Naive B cell (primary cell): Measurements from ENCODE around the gene EPHA4. TPM values are rescaled to one million over a fixed set of nuclear protein-coding genes. Genes with fewer than 3 reads are reported as not detected.

ENCODE experiments used
- ATAC-seq, 2 donors: fragments of 150-1000 bp; cut with Tn5 transposase; 2 replicates each; pipeline ENCODE4 v1.10.0; 2021; ENCODE audit warnings: low read depth in 2 of 2, mild to moderate bottlenecking in 2 of 2, moderate library complexity in 2 of 2
- DNase-seq: peaks from one replicate; pipeline ENCODE4 v3.0.0; 2022
- H3K27ac Mint-ChIP-seq, 6 donors: one replicate each; pipeline ENCODE4 v1.8.0; 2020 to 2022; ENCODE audit warnings: mild to moderate bottlenecking in 6 of 6, mixed read lengths in 6 of 6, moderate library complexity in 5 of 6, inconsistent platforms in 2 of 6
- H3K27me3 Mint-ChIP-seq, 3 donors: one replicate each; pipeline ENCODE4 v1.8.0; 2021 to 2022; ENCODE audit warnings: mixed read lengths in 3 of 3, mild to moderate bottlenecking in 1 of 3
- H3K36me3 Mint-ChIP-seq, 2 donors: one replicate each; pipeline ENCODE4 v1.8.0; 2020 to 2022; ENCODE audit warnings: mixed read lengths in 2 of 2, inconsistent platforms in 1 of 2, mild to moderate bottlenecking in 1 of 2
- H3K4me1 Mint-ChIP-seq, 3 donors: one replicate each; pipeline ENCODE4 v1.8.0; 2020 to 2022; ENCODE audit warnings: mixed read lengths in 3 of 3, inconsistent platforms in 1 of 3, mild to moderate bottlenecking in 1 of 3, moderate library complexity in 1 of 3
- H3K4me3 Mint-ChIP-seq, 8 donors: one replicate each; pipeline ENCODE4 v1.8.0; 2020 to 2022; ENCODE audit warnings: mild to moderate bottlenecking in 8 of 8, mixed read lengths in 8 of 8, moderate library complexity in 8 of 8, inconsistent platforms in 2 of 8
- H3K9me3 Mint-ChIP-seq, 7 donors: one replicate each; pipeline ENCODE4 v1.8.0; 2020 to 2022; ENCODE audit warnings: mixed read lengths in 7 of 7, mild to moderate bottlenecking in 5 of 7, inconsistent platforms in 2 of 7, moderate library complexity in 1 of 7
- polyA plus RNA-seq, 6 donors: library from polyadenylated mRNA; unstranded; fragments of 300-500 nt; fragmentation: Illumina TruSeq; gene quantifications; one replicate each; pipeline ENCODE4 v1.2.3, GENCODE V29; 2021; ENCODE audit warnings: low read depth in 6 of 6

EPHA4 gene
- polyA plus RNA-seq, 6 donors from 2014 or later: 0.84 to 14.3 (median 5.4) TPM

- ATAC-seq (no peak), DNase-seq (no peak)
- H3K27ac Mint-ChIP-seq: no peak overlapping the region
- peaks cover 34 to 56% (median 46%) of the 10 kb centered on the region in 3 donors for H3K4me1 Mint-ChIP-seq
- H3K4me3 Mint-ChIP-seq: peak overlapping the region in 6 of 8 donors; percentile 15 to 89 (median 81)
- peaks cover 0 to 13% (median 0%) of the 10 kb centered on the region in 3 donors for H3K27me3 Mint-ChIP-seq
- H3K36me3 Mint-ChIP-seq: no peaks in the 10 kb centered on the region
- peaks cover 0 to 3% (median 0%) of the 10 kb centered on the region in 7 donors for H3K9me3 Mint-ChIP-seq
Measured at GRCh38 chr2:221464971-221465370, 107.1 kb downstream of the EPHA4 start.

GRCh38 chr2:221463241-221463896, 108.7 kb downstream of the EPHA4 start:
- ATAC-seq: peak; percentile 23 to 46
- Mint-ChIP-seq H3K4me1 (peaks cover 34 to 56% (median 46%) of the 10 kb centered on the region in 3 donors), H3K4me3 (peak overlapping the region in 5 of 8 donors; percentile 12 to 80 (median 44)), H3K9me3 (peaks cover 0 to 3% (median 0%) of the 10 kb centered on the region in 7 donors), H3K36me3 (no peaks in the 10 kb centered on the region), H3K27me3 (peaks cover 0 to 24% (median 0%) of the 10 kb centered on the region in 3 donors), H3K27ac (peak overlapping the region in 2 of 6 donors; percentile 1 to 74)
- DNase-seq: no peak

GRCh38 chr2:221461901-221462300, 110.2 kb downstream of the EPHA4 start:
- Mint-ChIP-seq H3K36me3 (no peaks in the 10 kb centered on the region), H3K9me3 (peaks cover 0 to 3% (median 0%) of the 10 kb centered on the region in 7 donors), H3K4me3 (no peak overlapping the region), H3K27ac (peak overlapping the region in 1 of 6 donors; percentile 10), H3K4me1 (peaks cover 34 to 49% (median 41%) of the 10 kb centered on the region in 3 donors), H3K27me3 (peaks cover 0 to 24% (median 0%) of the 10 kb centered on the region in 3 donors)
- ATAC-seq: no peak
- no peak for DNase-seq

GRCh38 chr2:221460136-221460535, 112.0 kb downstream of the EPHA4 start:
- Mint-ChIP-seq H3K4me1 (peaks cover 23 to 35% (median 29%) of the 10 kb centered on the region in 3 donors), H3K27me3 (peaks cover 0 to 24% (median 0%) of the 10 kb centered on the region in 3 donors), H3K9me3 (no peaks in the 10 kb centered on the region), H3K27ac (no peak overlapping the region), H3K36me3 (no peaks in the 10 kb centered on the region), H3K4me3 (no peak overlapping the region)
- ATAC-seq (no peak), DNase-seq (no peak)

- no peak overlapping the region for H3K4me3 Mint-ChIP-seq
- ATAC-seq (no peak), DNase-seq (no peak)
- H3K4me1 Mint-ChIP-seq: peaks cover 12 to 21% (median 16%) of the 10 kb centered on the region in 3 donors
- H3K27me3 Mint-ChIP-seq: peaks cover 0 to 22% (median 0%) of the 10 kb centered on the region in 3 donors
- H3K36me3 Mint-ChIP-seq: no peaks in the 10 kb centered on the region
- no peak overlapping the region for H3K27ac Mint-ChIP-seq
- no peaks in the 10 kb centered on the region for H3K9me3 Mint-ChIP-seq
Measured at GRCh38 chr2:221458578-221458977, 113.5 kb downstream of the EPHA4 start.

GRCh38 chr2:221455214-221455613, 116.9 kb downstream of the EPHA4 start:
- Mint-ChIP-seq H3K4me3 (no peak overlapping the region), H3K9me3 (no peaks in the 10 kb centered on the region), H3K36me3 (no peaks in the 10 kb centered on the region), H3K27ac (no peak overlapping the region), H3K4me1 (peaks cover 3 to 12% (median 6%) of the 10 kb centered on the region in 3 donors), H3K27me3 (peaks cover 0 to 14% (median 0%) of the 10 kb centered on the region in 3 donors)
- no peak for DNase-seq
- ATAC-seq: no peak

GRCh38 chr2:221454459-221455105, 117.5 kb downstream of the EPHA4 start:
- H3K4me3 Mint-ChIP-seq: no peak overlapping the region
- H3K27me3 Mint-ChIP-seq: peaks cover 0 to 10% (median 0%) of the 10 kb centered on the region in 3 donors
- ATAC-seq (no peak), DNase-seq (no peak)
- H3K36me3 Mint-ChIP-seq: no peaks in the 10 kb centered on the region
- H3K4me1 Mint-ChIP-seq: peaks cover 3 to 16% (median 6%) of the 10 kb centered on the region in 3 donors
- peak overlapping the region in 1 of 6 donors; percentile 64 for H3K27ac Mint-ChIP-seq
- no peaks in the 10 kb centered on the region for H3K9me3 Mint-ChIP-seq

GRCh38 chr2:221451862-221452788, 120.0 kb downstream of the EPHA4 start:
- H3K27ac Mint-ChIP-seq: peak overlapping the region in 1 of 6 donors; percentile 46

GRCh38 chr2:221450280-221450679, 121.8 kb downstream of the EPHA4 start:
- H3K27ac Mint-ChIP-seq: no peak overlapping the region
- no peak for ATAC-seq
- no peaks in the 10 kb centered on the region for H3K27me3 Mint-ChIP-seq
- peaks cover 10 to 28% (median 18%) of the 10 kb centered on the region in 3 donors for H3K4me1 Mint-ChIP-seq
- DNase-seq: no peak
- H3K9me3 Mint-ChIP-seq: no peaks in the 10 kb centered on the region
- no peaks in the 10 kb centered on the region for H3K36me3 Mint-ChIP-seq
- no peak overlapping the region for H3K4me3 Mint-ChIP-seq

More at GRCh38 chr2:221451862-221452788, 120.0 kb downstream of the EPHA4 start:
- DNase-seq: no peak
- H3K4me3 Mint-ChIP-seq: no peak overlapping the region
- peak in 1 of 2 donors; percentile 35 for ATAC-seq
- no peaks in the 10 kb centered on the region for H3K27me3 Mint-ChIP-seq
- H3K36me3 Mint-ChIP-seq: no peaks in the 10 kb centered on the region
- no peaks in the 10 kb centered on the region for H3K9me3 Mint-ChIP-seq
- H3K4me1 Mint-ChIP-seq: peaks cover 13 to 31% (median 22%) of the 10 kb centered on the region in 3 donors

- Mint-ChIP-seq H3K4me1 (peaks cover 10 to 27% (median 16%) of the 10 kb centered on the region in 3 donors), H3K9me3 (no peaks in the 10 kb centered on the region), H3K27me3 (no peaks in the 10 kb centered on the region), H3K27ac (no peak overlapping the region), H3K4me3 (peak overlapping the region in 2 of 8 donors; percentile 45 to 60), H3K36me3 (no peaks in the 10 kb centered on the region)
- ATAC-seq (no peak), DNase-seq (no peak)
Measured at GRCh38 chr2:221449406-221449805, 122.7 kb downstream of the EPHA4 start.

GRCh38 chr2:221448844-221449390, 123.2 kb downstream of the EPHA4 start:
- Mint-ChIP-seq H3K4me1 (peaks cover 10 to 27% (median 16%) of the 10 kb centered on the region in 3 donors), H3K27me3 (no peaks in the 10 kb centered on the region), H3K27ac (peak overlapping the region in 2 of 6 donors; percentile 68 to 80), H3K4me3 (peak overlapping the region in 5 of 8 donors; percentile 44 to 60 (median 53)), H3K36me3 (no peaks in the 10 kb centered on the region), H3K9me3 (no peaks in the 10 kb centered on the region)
- no peak for ATAC-seq
- DNase-seq: no peak

- Mint-ChIP-seq H3K9me3 (no peaks in the 10 kb centered on the region), H3K4me3 (peak overlapping the region in 2 of 8 donors; percentile 44 to 60)
- DNase-seq: no peak
Measured at GRCh38 chr2:221448057-221448843, 123.9 kb downstream of the EPHA4 start.

More at GRCh38 chr2:221448057-221448843, 123.9 kb downstream of the EPHA4 start:
- ATAC-seq: no peak
- H3K36me3 Mint-ChIP-seq: no peaks in the 10 kb centered on the region
- H3K27me3 Mint-ChIP-seq: no peaks in the 10 kb centered on the region
- peaks cover 10 to 27% (median 16%) of the 10 kb centered on the region in 3 donors for H3K4me1 Mint-ChIP-seq
- peak overlapping the region in 1 of 6 donors; percentile 68 for H3K27ac Mint-ChIP-seq
